ENCODE data around the gene CCDC138.

CCDC138 gene

GRCh38 chr2:108905176-108905575, 118.6 kb downstream of the CCDC138 start:
- H3K36me3 ChIP-seq (ENCODE audit: control insufficient read depth in 5 of 5, insufficient read depth in 5 of 5, low read length in 5 of 5): no peaks in the 10 kb centered on the region
- H3K9me3 ChIP-seq (ENCODE audit: control insufficient read depth in 5 of 5, low read length in 5 of 5): peaks cover 0 to 4% (median 0%) of the 10 kb centered on the region in 5 donors
- H3K27ac ChIP-seq (ENCODE audit: low read depth, low read length): no peak overlapping the region
- peaks cover 0 to 7% (median 4%) of the 10 kb centered on the region in 5 donors for H3K4me1 ChIP-seq (ENCODE audit: control insufficient read depth in 5 of 5, insufficient read depth in 5 of 5, low read length in 5 of 5)
- H3K9ac ChIP-seq (ENCODE audit: low read length in 5 of 5): no peak overlapping the region
- peaks cover 0 to 5% (median 0%) of the 10 kb centered on the region in 5 donors for H3K27me3 ChIP-seq (ENCODE audit: control insufficient read depth in 5 of 5, insufficient read depth in 4 of 5, low read length in 5 of 5)
- H3K4me3 ChIP-seq (ENCODE audit: low read depth in 1 of 5, low read length in 5 of 5): no peak overlapping the region

GRCh38 chr2:108905906-108906305, 119.3 kb downstream of the CCDC138 start:
- Histone ChIP-seq H3K4me3 (ENCODE audit: low read depth in 1 of 5, low read length in 5 of 5) (no peak overlapping the region), H3K36me3 (ENCODE audit: control insufficient read depth in 5 of 5, insufficient read depth in 5 of 5, low read length in 5 of 5) (no peaks in the 10 kb centered on the region), H3K4me1 (ENCODE audit: control insufficient read depth in 5 of 5, insufficient read depth in 5 of 5, low read length in 5 of 5) (peaks cover 0 to 7% (median 4%) of the 10 kb centered on the region in 5 donors), H3K27ac (ENCODE audit: low read depth, low read length) (no peak overlapping the region), H3K9ac (ENCODE audit: low read length in 5 of 5) (no peak overlapping the region), H3K27me3 (ENCODE audit: control insufficient read depth in 5 of 5, insufficient read depth in 4 of 5, low read length in 5 of 5) (peaks cover 0 to 11% (median 3%) of the 10 kb centered on the region in 5 donors), H3K9me3 (ENCODE audit: control insufficient read depth in 5 of 5, low read length in 5 of 5) (no peaks in the 10 kb centered on the region)

- Histone ChIP-seq H3K27me3 (ENCODE audit: control insufficient read depth in 5 of 5, insufficient read depth in 4 of 5, low read length in 5 of 5) (peaks cover 0 to 11% (median 3%) of the 10 kb centered on the region in 5 donors), H3K4me1 (ENCODE audit: control insufficient read depth in 5 of 5, insufficient read depth in 5 of 5, low read length in 5 of 5) (peaks cover 0 to 7% (median 4%) of the 10 kb centered on the region in 5 donors), H3K27ac (ENCODE audit: low read depth, low read length) (no peak overlapping the region), H3K9me3 (ENCODE audit: control insufficient read depth in 5 of 5, low read length in 5 of 5) (no peaks in the 10 kb centered on the region), H3K36me3 (ENCODE audit: control insufficient read depth in 5 of 5, insufficient read depth in 5 of 5, low read length in 5 of 5) (no peaks in the 10 kb centered on the region), H3K4me3 (ENCODE audit: low read depth in 1 of 5, low read length in 5 of 5) (no peak overlapping the region), H3K9ac (ENCODE audit: low read length in 5 of 5) (no peak overlapping the region)
Observed at GRCh38 chr2:108906403-108907077, 120.0 kb downstream of the CCDC138 start.

- H3K9me3 ChIP-seq (ENCODE audit: control insufficient read depth in 5 of 5, low read length in 5 of 5): no peaks in the 10 kb centered on the region
- H3K4me1 ChIP-seq (ENCODE audit: control insufficient read depth in 5 of 5, insufficient read depth in 5 of 5, low read length in 5 of 5): peaks cover 0 to 7% (median 4%) of the 10 kb centered on the region in 5 donors
- no peaks in the 10 kb centered on the region for H3K36me3 ChIP-seq (ENCODE audit: control insufficient read depth in 5 of 5, insufficient read depth in 5 of 5, low read length in 5 of 5)
- H3K4me3 ChIP-seq (ENCODE audit: low read depth in 1 of 5, low read length in 5 of 5): no peak overlapping the region
- no peak overlapping the region for H3K9ac ChIP-seq (ENCODE audit: low read length in 5 of 5)
- H3K27ac ChIP-seq (ENCODE audit: low read depth, low read length): no peak overlapping the region
- peaks cover 2 to 11% (median 3%) of the 10 kb centered on the region in 5 donors for H3K27me3 ChIP-seq (ENCODE audit: control insufficient read depth in 5 of 5, insufficient read depth in 4 of 5, low read length in 5 of 5)
Observed at GRCh38 chr2:108907822-108908712, 121.5 kb downstream of the CCDC138 start.

GRCh38 chr2:108908713-108909070, 122.1 kb downstream of the CCDC138 start:
- Histone ChIP-seq H3K9ac (ENCODE audit: low read length in 5 of 5) (no peak overlapping the region), H3K27me3 (ENCODE audit: control insufficient read depth in 5 of 5, insufficient read depth in 4 of 5, low read length in 5 of 5) (peaks cover 2 to 11% (median 3%) of the 10 kb centered on the region in 5 donors), H3K36me3 (ENCODE audit: control insufficient read depth in 5 of 5, insufficient read depth in 5 of 5, low read length in 5 of 5) (no peaks in the 10 kb centered on the region), H3K4me3 (ENCODE audit: low read depth in 1 of 5, low read length in 5 of 5) (no peak overlapping the region), H3K4me1 (ENCODE audit: control insufficient read depth in 5 of 5, insufficient read depth in 5 of 5, low read length in 5 of 5) (peaks cover 0 to 7% (median 4%) of the 10 kb centered on the region in 5 donors), H3K27ac (ENCODE audit: low read depth, low read length) (no peak overlapping the region), H3K9me3 (ENCODE audit: control insufficient read depth in 5 of 5, low read length in 5 of 5) (no peaks in the 10 kb centered on the region)

- Histone ChIP-seq H3K27me3 (ENCODE audit: control insufficient read depth in 5 of 5, insufficient read depth in 4 of 5, low read length in 5 of 5) (peaks cover 2 to 11% (median 3%) of the 10 kb centered on the region in 5 donors), H3K27ac (ENCODE audit: low read depth, low read length) (no peak overlapping the region), H3K9ac (ENCODE audit: low read length in 5 of 5) (no peak overlapping the region), H3K36me3 (ENCODE audit: control insufficient read depth in 5 of 5, insufficient read depth in 5 of 5, low read length in 5 of 5) (no peaks in the 10 kb centered on the region), H3K4me3 (ENCODE audit: low read depth in 1 of 5, low read length in 5 of 5) (no peak overlapping the region), H3K4me1 (ENCODE audit: control insufficient read depth in 5 of 5, insufficient read depth in 5 of 5, low read length in 5 of 5) (peaks cover 0 to 7% (median 4%) of the 10 kb centered on the region in 5 donors), H3K9me3 (ENCODE audit: control insufficient read depth in 5 of 5, low read length in 5 of 5) (no peaks in the 10 kb centered on the region)
Observed at GRCh38 chr2:108909275-108909823, 122.8 kb downstream of the CCDC138 start.

- no peaks in the 10 kb centered on the region for H3K36me3 ChIP-seq (ENCODE audit: control insufficient read depth in 5 of 5, insufficient read depth in 5 of 5, low read length in 5 of 5)
- H3K9me3 ChIP-seq (ENCODE audit: control insufficient read depth in 5 of 5, low read length in 5 of 5): no peaks in the 10 kb centered on the region
- no peak overlapping the region for H3K4me3 ChIP-seq (ENCODE audit: low read depth in 1 of 5, low read length in 5 of 5)
- H3K4me1 ChIP-seq (ENCODE audit: control insufficient read depth in 5 of 5, insufficient read depth in 5 of 5, low read length in 5 of 5): peaks cover 0 to 2% (median 0%) of the 10 kb centered on the region in 5 donors
- no peak overlapping the region for H3K9ac ChIP-seq (ENCODE audit: low read length in 5 of 5)
- H3K27ac ChIP-seq (ENCODE audit: low read depth, low read length): no peak overlapping the region
- H3K27me3 ChIP-seq (ENCODE audit: control insufficient read depth in 5 of 5, insufficient read depth in 4 of 5, low read length in 5 of 5): peaks cover 2 to 11% (median 3%) of the 10 kb centered on the region in 5 donors
Observed at GRCh38 chr2:108910011-108910431, 123.5 kb downstream of the CCDC138 start.

GRCh38 chr2:108910541-108911396, 124.2 kb downstream of the CCDC138 start:
- H3K36me3 ChIP-seq (ENCODE audit: control insufficient read depth in 5 of 5, insufficient read depth in 5 of 5, low read length in 5 of 5): no peaks in the 10 kb centered on the region
- H3K27ac ChIP-seq (ENCODE audit: low read depth, low read length): no peak overlapping the region
- peaks cover 2 to 11% (median 3%) of the 10 kb centered on the region in 5 donors for H3K27me3 ChIP-seq (ENCODE audit: control insufficient read depth in 5 of 5, insufficient read depth in 4 of 5, low read length in 5 of 5)
- no peak overlapping the region for H3K9ac ChIP-seq (ENCODE audit: low read length in 5 of 5)
- no peaks in the 10 kb centered on the region for H3K9me3 ChIP-seq (ENCODE audit: control insufficient read depth in 5 of 5, low read length in 5 of 5)
- no peak overlapping the region for H3K4me3 ChIP-seq (ENCODE audit: low read depth in 1 of 5, low read length in 5 of 5)
- no peaks in the 10 kb centered on the region for H3K4me1 ChIP-seq (ENCODE audit: control insufficient read depth in 5 of 5, insufficient read depth in 5 of 5, low read length in 5 of 5)

- Histone ChIP-seq H3K9ac (ENCODE audit: low read length in 5 of 5) (no peak overlapping the region), H3K27me3 (ENCODE audit: control insufficient read depth in 5 of 5, insufficient read depth in 4 of 5, low read length in 5 of 5) (peaks cover 2 to 11% (median 3%) of the 10 kb centered on the region in 5 donors), H3K4me1 (ENCODE audit: control insufficient read depth in 5 of 5, insufficient read depth in 5 of 5, low read length in 5 of 5) (no peaks in the 10 kb centered on the region), H3K36me3 (ENCODE audit: control insufficient read depth in 5 of 5, insufficient read depth in 5 of 5, low read length in 5 of 5) (no peaks in the 10 kb centered on the region), H3K27ac (ENCODE audit: low read depth, low read length) (no peak overlapping the region), H3K4me3 (ENCODE audit: low read depth in 1 of 5, low read length in 5 of 5) (no peak overlapping the region), H3K9me3 (ENCODE audit: control insufficient read depth in 5 of 5, low read length in 5 of 5) (no peaks in the 10 kb centered on the region)
Observed at GRCh38 chr2:108911401-108911800, 124.8 kb downstream of the CCDC138 start.

Measured in subcutaneous abdominal adipose tissue (tissue), 5 donors.